GM12864 (cell line): ENCODE results near the gene UROS.

Experiments
- DNase-seq: peaks from one replicate; pipeline ENCODE4 v3.0.0-alpha.2; 2011; ENCODE audit warnings: low read depth
- H3K4me3 ChIP-seq: 2 replicates; pipeline ENCODE4 v1.5.1; 2011; ENCODE audit warnings: mild to moderate bottlenecking, low read depth, low read length, control low read depth
- CTCF ChIP-seq: IDR thresholded peaks from 2 replicates; pipeline ENCODE4 v1.5.1; 2011; ENCODE audit warnings: low read depth, mild to moderate bottlenecking, moderate library complexity, low read length, control low read depth, inconsistent platforms; ENCODE audit errors: missing control alignments

The UROS gene

GRCh38 chr10:125857185-125857760 is 34.2 kb upstream of the UROS start:
- TF ChIP-seq CTCF = no peak
- no peak overlapping the region for H3K4me3 ChIP-seq
- DNase-seq = no peak

GRCh38 chr10:125852487-125852886 is 29.4 kb upstream of the UROS start:
- no peak overlapping the region for H3K4me3 ChIP-seq
- TF ChIP-seq CTCF = no peak
- no peak for DNase-seq

GRCh38 chr10:125850766-125851731 is 28.0 kb upstream of the UROS start:
- H3K4me3 ChIP-seq = no peak overlapping the region
- no peak for TF ChIP-seq CTCF
- DNase-seq = no peak

- H3K4me3 ChIP-seq = no peak overlapping the region
- no peak for DNase-seq
- TF ChIP-seq CTCF = no peak
These were observed 26.4 kb upstream of the UROS start for GRCh38 chr10:125849448-125849847.

- DNase-seq = no peak
- H3K4me3 ChIP-seq = no peak overlapping the region
- TF ChIP-seq CTCF = no peak
These were observed 25.8 kb upstream of the UROS start for GRCh38 chr10:125848857-125849256.

GRCh38 chr10:125848371-125848770 is 25.3 kb upstream of the UROS start:
- TF ChIP-seq CTCF = no peak
- no peak overlapping the region for H3K4me3 ChIP-seq
- no peak for DNase-seq
